ENCODE data around the gene CCBE1. TPM values are rescaled to one million over a fixed set of nuclear protein-coding genes. Genes with fewer than 3 reads are reported as not detected.
"Not testable (repeated sequence)": the region's sequence is repeated elsewhere in the genome, so short reads cannot be mapped to it uniquely, and the experiment has no call there.

Gene CCBE1
- total RNA-seq, 1 donor from 2014 or later = 1.6 TPM

- DNase-seq (ENCODE audit: low read depth) = no peak
- Histone ChIP-seq H3K36me3 (ENCODE audit: control insufficient read depth, insufficient read depth, low read length) (no peaks in the 10 kb centered on the region), H3K27me3 (ENCODE audit: control insufficient read depth, insufficient read depth, low read length) (no peaks in the 10 kb centered on the region), H3K4me3 (ENCODE audit: low read depth, low read length) (no peak overlapping the region)
- TF ChIP-seq CTCF (IDR thresholded peaks at IDR 0.05; ENCODE audit: insufficient read depth, low read length, severe bottlenecking) = no peak
- FAIRE-seq = peak; percentile 68
These were observed 18.2 kb upstream of the CCBE1 start for GRCh38 chr18:59715445-59715844.

- H3K4me3 ChIP-seq (ENCODE audit: low read depth, low read length); DNase-seq (ENCODE audit: low read depth); H3K36me3 ChIP-seq (ENCODE audit: control insufficient read depth, insufficient read depth, low read length); FAIRE-seq; H3K27me3 ChIP-seq (ENCODE audit: control insufficient read depth, insufficient read depth, low read length): not testable (repeated sequence)
These were observed 16.9 kb upstream of the CCBE1 start for GRCh38 chr18:59714096-59714495.

GRCh38 chr18:59712311-59712710, 15.1 kb upstream of the CCBE1 start:
- no peak overlapping the region for H3K4me3 ChIP-seq (ENCODE audit: low read depth, low read length)
- no peaks in the 10 kb centered on the region for H3K27me3 ChIP-seq (ENCODE audit: control insufficient read depth, insufficient read depth, low read length)
- H3K36me3 ChIP-seq (ENCODE audit: control insufficient read depth, insufficient read depth, low read length) = no peaks in the 10 kb centered on the region
- TF ChIP-seq CTCF (IDR thresholded peaks at IDR 0.05; ENCODE audit: insufficient read depth, low read length, severe bottlenecking) = no peak
- DNase-seq (ENCODE audit: low read depth) = no peak
- no peak for FAIRE-seq

- Histone ChIP-seq H3K36me3 (ENCODE audit: control insufficient read depth, insufficient read depth, low read length) (no peaks in the 10 kb centered on the region), H3K27me3 (ENCODE audit: control insufficient read depth, insufficient read depth, low read length) (no peaks in the 10 kb centered on the region), H3K4me3 (ENCODE audit: low read depth, low read length) (no peak overlapping the region)
- TF ChIP-seq CTCF (IDR thresholded peaks at IDR 0.05; ENCODE audit: insufficient read depth, low read length, severe bottlenecking) = no peak
- DNase-seq (ENCODE audit: low read depth) (no peak), FAIRE-seq (no peak)
These were observed 11.8 kb upstream of the CCBE1 start for GRCh38 chr18:59708988-59709387.

- no peak for TF ChIP-seq CTCF (IDR thresholded peaks at IDR 0.05; ENCODE audit: insufficient read depth, low read length, severe bottlenecking)
- FAIRE-seq (no peak), DNase-seq (ENCODE audit: low read depth) (no peak)
- no peak overlapping the region for H3K4me3 ChIP-seq (ENCODE audit: low read depth, low read length)
- no peaks in the 10 kb centered on the region for H3K27me3 ChIP-seq (ENCODE audit: control insufficient read depth, insufficient read depth, low read length)
- no peaks in the 10 kb centered on the region for H3K36me3 ChIP-seq (ENCODE audit: control insufficient read depth, insufficient read depth, low read length)
These were observed 10.1 kb upstream of the CCBE1 start for GRCh38 chr18:59707306-59707705.

GRCh38 chr18:59706499-59706898, 9.3 kb upstream of the CCBE1 start:
- no peak overlapping the region for H3K4me3 ChIP-seq (ENCODE audit: low read depth, low read length)
- H3K27me3 ChIP-seq (ENCODE audit: control insufficient read depth, insufficient read depth, low read length) = no peaks in the 10 kb centered on the region
- no peak for TF ChIP-seq CTCF (IDR thresholded peaks at IDR 0.05; ENCODE audit: insufficient read depth, low read length, severe bottlenecking)
- DNase-seq (ENCODE audit: low read depth) = no peak
- peak; percentile 62 for FAIRE-seq
- H3K36me3 ChIP-seq (ENCODE audit: control insufficient read depth, insufficient read depth, low read length) = no peaks in the 10 kb centered on the region

Measured in bronchial epithelial cell (primary cell).